KMS-11 (cell line): ENCODE measurements around the gene MTPN.

ENCODE experiments used
- H2AFZ ChIP-seq: fragments of 200-600 bp; sonication (generic); 2 replicates; pipeline ENCODE4 v1.6.1; 2016; ENCODE audit warnings: antibody characterized with exemption, mixed run types, low read depth
- H3K27ac ChIP-seq: fragments of 200-600 bp; sonication (generic); 2 replicates; pipeline ENCODE4 v1.6.1; 2016; ENCODE audit warnings: mild to moderate bottlenecking, mixed run types
- H3K27me3 ChIP-seq: fragments of 200-600 bp; sonication (generic); 2 replicates; pipeline ENCODE4 v1.6.1; 2017; ENCODE audit warnings: mild to moderate bottlenecking, low read depth, mixed run types, moderate library complexity; ENCODE audit not compliant: insufficient read depth
- H3K36me3 ChIP-seq: fragments of 200-600 bp; sonication (generic); 2 replicates; pipeline ENCODE4 v1.6.1; 2017; ENCODE audit warnings: mild to moderate bottlenecking, mixed run types; ENCODE audit not compliant: insufficient read depth
- H3K4me1 ChIP-seq: fragments of 200-600 bp; sonication (generic); 2 replicates; pipeline ENCODE4 v1.6.1; 2016; ENCODE audit warnings: mild to moderate bottlenecking, low read depth, mixed run types; ENCODE audit not compliant: poor library complexity, severe bottlenecking
- H3K4me2 ChIP-seq: fragments of 200-600 bp; sonication (generic); 2 replicates; pipeline ENCODE4 v1.7.0; 2016; ENCODE audit warnings: mild to moderate bottlenecking, mixed run types
- H3K4me3 ChIP-seq: fragments of 200-600 bp; sonication (generic); IDR thresholded peaks from 2 replicates; pipeline ENCODE4 v1.6.1; 2017; ENCODE audit warnings: low read depth, low read length, mixed read lengths; ENCODE audit not compliant: insufficient read depth
- H3K79me2 ChIP-seq: fragments of 200-600 bp; sonication (generic); 2 replicates; pipeline ENCODE4 v1.6.1; 2016; ENCODE audit warnings: low read depth, mixed run types; ENCODE audit not compliant: insufficient read depth
- H3K9ac ChIP-seq: fragments of 200-600 bp; sonication (generic); 2 replicates; pipeline ENCODE4 v1.6.1; 2016; ENCODE audit warnings: mild to moderate bottlenecking, mixed run types
- H4K20me1 ChIP-seq: fragments of 200-600 bp; sonication (generic); 2 replicates; pipeline ENCODE4 v1.6.1; 2016; ENCODE audit warnings: mild to moderate bottlenecking, mixed run types; ENCODE audit not compliant: insufficient read depth
- TF ChIP-seq, protein P1 (sequence below): fragments of 200-600 bp; sonication (generic); conservative IDR thresholded peaks from 2 replicates; pipeline ENCODE4 v1.6.1; 2017; ENCODE audit warnings: low read depth, mild to moderate bottlenecking, antibody characterized with exemption, low read length, moderate library complexity, mixed read lengths

The MTPN gene

DNA sequence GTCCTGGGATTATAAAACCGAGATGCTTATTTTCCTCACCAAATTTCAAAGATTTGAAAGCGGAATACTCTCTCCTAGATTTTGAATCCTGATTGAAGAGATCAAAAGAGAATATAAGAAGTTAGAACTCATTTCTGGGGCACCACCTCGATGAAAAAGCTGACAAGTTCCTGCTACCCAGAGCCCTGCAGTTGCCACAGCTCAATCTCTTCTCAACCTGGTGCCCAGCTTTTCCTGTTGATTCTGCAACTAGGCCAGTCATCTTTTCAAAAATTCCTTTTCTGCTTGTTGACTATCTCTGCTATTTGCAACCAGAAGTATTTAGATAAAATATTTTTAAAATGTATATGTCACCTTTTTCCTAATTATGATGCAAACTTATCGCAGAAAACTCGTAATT lies 45.0 kb downstream of the MTPN start:
- Histone ChIP-seq H3K9ac (no peak overlapping the region), H3K4me1 (peaks cover 81% of the 10 kb centered on the region), H3K36me3 (no peaks in the 10 kb centered on the region), H2AFZ (no peak overlapping the region), H3K4me2 (no peak overlapping the region), H3K27ac (no peak overlapping the region), H4K20me1 (no peaks in the 10 kb centered on the region), H3K4me3 (no peak overlapping the region), H3K79me2 (peaks cover 65% of the 10 kb centered on the region), H3K27me3 (no peaks in the 10 kb centered on the region)
- TF ChIP-seq, protein P1, sequence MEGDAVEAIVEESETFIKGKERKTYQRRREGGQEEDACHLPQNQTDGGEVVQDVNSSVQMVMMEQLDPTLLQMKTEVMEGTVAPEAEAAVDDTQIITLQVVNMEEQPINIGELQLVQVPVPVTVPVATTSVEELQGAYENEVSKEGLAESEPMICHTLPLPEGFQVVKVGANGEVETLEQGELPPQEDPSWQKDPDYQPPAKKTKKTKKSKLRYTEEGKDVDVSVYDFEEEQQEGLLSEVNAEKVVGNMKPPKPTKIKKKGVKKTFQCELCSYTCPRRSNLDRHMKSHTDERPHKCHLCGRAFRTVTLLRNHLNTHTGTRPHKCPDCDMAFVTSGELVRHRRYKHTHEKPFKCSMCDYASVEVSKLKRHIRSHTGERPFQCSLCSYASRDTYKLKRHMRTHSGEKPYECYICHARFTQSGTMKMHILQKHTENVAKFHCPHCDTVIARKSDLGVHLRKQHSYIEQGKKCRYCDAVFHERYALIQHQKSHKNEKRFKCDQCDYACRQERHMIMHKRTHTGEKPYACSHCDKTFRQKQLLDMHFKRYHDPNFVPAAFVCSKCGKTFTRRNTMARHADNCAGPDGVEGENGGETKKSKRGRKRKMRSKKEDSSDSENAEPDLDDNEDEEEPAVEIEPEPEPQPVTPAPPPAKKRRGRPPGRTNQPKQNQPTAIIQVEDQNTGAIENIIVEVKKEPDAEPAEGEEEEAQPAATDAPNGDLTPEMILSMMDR: no peak

DNA sequence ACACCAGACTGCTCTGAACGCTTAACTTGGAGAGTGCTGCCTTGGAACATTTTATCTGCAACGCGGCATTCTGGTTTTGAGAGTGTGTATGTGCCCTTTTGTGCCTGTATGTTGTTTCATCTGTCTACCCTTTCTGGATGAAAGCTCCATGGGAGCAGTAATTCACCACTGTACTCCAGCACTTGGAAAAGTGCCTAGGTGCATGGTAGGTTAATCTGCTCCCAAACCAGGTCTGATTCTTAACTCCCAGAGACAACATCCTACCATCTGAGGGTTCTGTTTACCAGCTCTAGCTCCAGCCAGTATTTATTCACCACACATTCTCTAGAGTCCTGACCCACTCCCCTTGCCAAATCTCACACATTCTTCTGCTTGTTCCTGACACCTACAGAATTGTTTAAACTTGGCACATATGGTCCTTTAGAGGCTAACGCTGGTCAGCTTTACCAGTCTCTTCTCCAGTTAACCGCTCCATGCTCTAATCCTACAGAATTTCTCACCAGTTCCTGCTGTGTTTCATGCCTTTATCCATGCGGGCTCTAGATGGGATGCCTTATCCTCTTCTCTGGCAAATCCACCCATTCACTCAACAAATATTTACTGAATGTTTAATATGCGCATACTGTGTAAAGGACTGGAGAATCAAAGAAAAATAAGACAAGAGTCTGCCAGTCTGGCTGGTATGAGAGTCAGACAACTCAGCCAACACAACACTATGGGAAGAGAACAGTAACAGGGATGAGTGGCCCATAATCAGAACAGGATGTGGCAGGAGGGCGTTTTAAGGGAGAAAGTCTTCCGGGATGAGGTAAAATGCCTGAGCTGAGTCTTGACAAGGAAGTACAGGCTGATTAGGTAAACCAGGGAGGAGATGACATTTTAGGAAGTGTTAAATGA lies 46.3 kb downstream of the MTPN start:
- no peaks in the 10 kb centered on the region for H4K20me1 ChIP-seq
- H3K27ac ChIP-seq: peak overlapping the region; percentile 57; the same call in 1 of the 2 replicates
- H3K27me3 ChIP-seq: no peaks in the 10 kb centered on the region
- H2AFZ ChIP-seq: no peak overlapping the region
- H3K79me2 ChIP-seq: peaks cover 53% of the 10 kb centered on the region
- peak overlapping the region; percentile 56; the same call in 1 of the 2 replicates for H3K4me2 ChIP-seq
- TF ChIP-seq, protein P1: no peak
- no peak overlapping the region for H3K4me3 ChIP-seq
- peaks cover 77% of the 10 kb centered on the region for H3K4me1 ChIP-seq
- no peaks in the 10 kb centered on the region for H3K36me3 ChIP-seq
- no peak overlapping the region for H3K9ac ChIP-seq

GRCh38 chr7:135929722-135930141 lies 47.4 kb downstream of the MTPN start:
- TF ChIP-seq, protein P1: no peak
- Histone ChIP-seq H3K27ac (peak overlapping the region; percentile 57), H3K36me3 (no peaks in the 10 kb centered on the region), H3K4me1 (peaks cover 68% of the 10 kb centered on the region), H3K27me3 (no peaks in the 10 kb centered on the region), H2AFZ (no peak overlapping the region), H3K79me2 (peaks cover 43% of the 10 kb centered on the region), H3K4me3 (no peak overlapping the region), H3K4me2 (peak overlapping the region; percentile 56), H4K20me1 (no peaks in the 10 kb centered on the region), H3K9ac (no peak overlapping the region; the same call in 1 of the 2 replicates)

GRCh38 chr7:135929249-135929648 lies 47.9 kb downstream of the MTPN start:
- no peak overlapping the region for H2AFZ ChIP-seq
- H3K4me2 ChIP-seq: peak overlapping the region; percentile 56
- no peaks in the 10 kb centered on the region for H3K27me3 ChIP-seq
- H3K4me3 ChIP-seq: no peak overlapping the region
- peak overlapping the region; percentile 3; the same call in 1 of the 2 replicates for H3K9ac ChIP-seq
- H4K20me1 ChIP-seq: no peaks in the 10 kb centered on the region
- TF ChIP-seq, protein P1: no peak
- no peaks in the 10 kb centered on the region for H3K36me3 ChIP-seq
- H3K79me2 ChIP-seq: peaks cover 39% of the 10 kb centered on the region
- peak overlapping the region; percentile 57 for H3K27ac ChIP-seq
- peaks cover 63% of the 10 kb centered on the region for H3K4me1 ChIP-seq
